Ishikawa (cell line): ENCODE data around the gene NDRG2.

Source experiments
- CEBPB ChIP-seq: IDR thresholded peaks from 2 replicates; pipeline ENCODE4 v1.6.1; 2012
- CREB1 ChIP-seq: IDR thresholded peaks from 2 replicates; pipeline ENCODE4 v1.6.1; 2012; ENCODE audit warnings: low read depth
- EGR1 ChIP-seq: IDR thresholded peaks from 2 replicates; pipeline ENCODE4 v1.6.1; 2012
- EP300 ChIP-seq: IDR thresholded peaks from 2 replicates; pipeline ENCODE4 v1.6.1; 2012; ENCODE audit warnings: borderline replicate concordance
- FOXM1 ChIP-seq: IDR thresholded peaks from 2 replicates; pipeline ENCODE4 v1.6.1; 2012; ENCODE audit warnings: low read depth, borderline replicate concordance
- NFIC ChIP-seq: IDR thresholded peaks from 2 replicates; pipeline ENCODE4 v1.6.1; 2012
- RAD21 ChIP-seq: IDR thresholded peaks from 2 replicates; pipeline ENCODE4 v1.6.1; 2012; ENCODE audit warnings: low read depth
- TAF1 ChIP-seq: IDR thresholded peaks from 2 replicates; pipeline ENCODE4 v1.6.1; 2012; ENCODE audit warnings: low read depth, mild to moderate bottlenecking
- TCF12 ChIP-seq: IDR thresholded peaks from 2 replicates; pipeline ENCODE4 v1.6.1; 2012; ENCODE audit warnings: low read depth
- TEAD4 ChIP-seq: IDR thresholded peaks from 2 replicates; pipeline ENCODE4 v1.6.1; 2012
- USF1 ChIP-seq: IDR thresholded peaks from 2 replicates; pipeline ENCODE4 v1.6.1; 2012
- YY1 ChIP-seq: IDR thresholded peaks from 2 replicates; pipeline ENCODE4 v1.6.1; 2012; ENCODE audit warnings: low read depth
- ZBTB7A ChIP-seq: IDR thresholded peaks from 2 replicates; pipeline ENCODE4 v1.6.1; 2012; ENCODE audit warnings: low read depth
- TF ChIP-seq, protein P1 (sequence below): IDR thresholded peaks from 2 replicates; pipeline ENCODE4 v1.6.1; 2012
- TF ChIP-seq, protein P2 (sequence below): IDR thresholded peaks from 2 replicates; pipeline ENCODE4 v1.6.1; 2012; ENCODE audit warnings: low read depth, mild to moderate bottlenecking

NDRG2 gene

DNA sequence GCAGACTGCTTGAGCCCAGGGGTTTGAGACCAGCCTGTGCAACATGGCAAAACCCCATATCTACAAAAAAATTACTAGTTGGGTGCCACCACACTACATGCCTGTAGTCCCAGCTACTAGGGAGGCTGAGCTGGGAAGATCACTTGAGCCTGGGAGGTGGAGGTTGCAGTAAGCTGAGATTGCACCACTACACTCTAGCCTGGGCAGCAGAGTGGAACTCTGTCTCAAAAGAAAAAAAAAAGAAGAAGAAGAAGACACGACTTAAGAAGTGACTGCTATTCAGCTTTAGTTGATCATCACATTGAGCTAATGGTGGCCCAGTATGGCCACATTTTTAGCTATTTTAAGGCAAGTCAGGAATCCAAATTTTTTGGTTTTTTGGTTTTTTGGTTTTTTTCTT is 44.0 kb downstream of the NDRG2 start:
- no peak for TF ChIP-seq RAD21
- TF ChIP-seq TAF1, result no peak
- TF ChIP-seq ZBTB7A, result no peak
- TF ChIP-seq TCF12, result no peak
- TF ChIP-seq FOXM1, result no peak
- no peak for TF ChIP-seq CEBPB
- TF ChIP-seq, protein P1, sequence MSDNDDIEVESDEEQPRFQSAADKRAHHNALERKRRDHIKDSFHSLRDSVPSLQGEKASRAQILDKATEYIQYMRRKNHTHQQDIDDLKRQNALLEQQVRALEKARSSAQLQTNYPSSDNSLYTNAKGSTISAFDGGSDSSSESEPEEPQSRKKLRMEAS, result no peak
- TF ChIP-seq YY1, result no peak
- no peak for TF ChIP-seq EP300
- TF ChIP-seq TEAD4, result no peak
- TF ChIP-seq NFIC, result no peak
- no peak for TF ChIP-seq USF1
- TF ChIP-seq EGR1, result no peak
- no peak for TF ChIP-seq CREB1
- TF ChIP-seq, protein P2, sequence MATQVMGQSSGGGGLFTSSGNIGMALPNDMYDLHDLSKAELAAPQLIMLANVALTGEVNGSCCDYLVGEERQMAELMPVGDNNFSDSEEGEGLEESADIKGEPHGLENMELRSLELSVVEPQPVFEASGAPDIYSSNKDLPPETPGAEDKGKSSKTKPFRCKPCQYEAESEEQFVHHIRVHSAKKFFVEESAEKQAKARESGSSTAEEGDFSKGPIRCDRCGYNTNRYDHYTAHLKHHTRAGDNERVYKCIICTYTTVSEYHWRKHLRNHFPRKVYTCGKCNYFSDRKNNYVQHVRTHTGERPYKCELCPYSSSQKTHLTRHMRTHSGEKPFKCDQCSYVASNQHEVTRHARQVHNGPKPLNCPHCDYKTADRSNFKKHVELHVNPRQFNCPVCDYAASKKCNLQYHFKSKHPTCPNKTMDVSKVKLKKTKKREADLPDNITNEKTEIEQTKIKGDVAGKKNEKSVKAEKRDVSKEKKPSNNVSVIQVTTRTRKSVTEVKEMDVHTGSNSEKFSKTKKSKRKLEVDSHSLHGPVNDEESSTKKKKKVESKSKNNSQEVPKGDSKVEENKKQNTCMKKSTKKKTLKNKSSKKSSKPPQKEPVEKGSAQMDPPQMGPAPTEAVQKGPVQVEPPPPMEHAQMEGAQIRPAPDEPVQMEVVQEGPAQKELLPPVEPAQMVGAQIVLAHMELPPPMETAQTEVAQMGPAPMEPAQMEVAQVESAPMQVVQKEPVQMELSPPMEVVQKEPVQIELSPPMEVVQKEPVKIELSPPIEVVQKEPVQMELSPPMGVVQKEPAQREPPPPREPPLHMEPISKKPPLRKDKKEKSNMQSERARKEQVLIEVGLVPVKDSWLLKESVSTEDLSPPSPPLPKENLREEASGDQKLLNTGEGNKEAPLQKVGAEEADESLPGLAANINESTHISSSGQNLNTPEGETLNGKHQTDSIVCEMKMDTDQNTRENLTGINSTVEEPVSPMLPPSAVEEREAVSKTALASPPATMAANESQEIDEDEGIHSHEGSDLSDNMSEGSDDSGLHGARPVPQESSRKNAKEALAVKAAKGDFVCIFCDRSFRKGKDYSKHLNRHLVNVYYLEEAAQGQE, result no peak

GRCh38 chr14:20978687-20979086 is 46.2 kb downstream of the NDRG2 start:
- TF ChIP-seq YY1 (no peak), USF1 (no peak), TAF1 (no peak), RAD21 (no peak), TCF12 (no peak), CEBPB (no peak)
- TF ChIP-seq, protein P2, result no peak
- TF ChIP-seq, protein P1, result no peak

- TF ChIP-seq NFIC (no peak), TCF12 (no peak), USF1 (no peak), CREB1 (no peak), YY1 (no peak)
Measured at GRCh38 chr14:20976291-20976690, 48.6 kb downstream of the NDRG2 start.

GRCh38 chr14:20973501-20973900 is 51.4 kb downstream of the NDRG2 start:
- TF ChIP-seq ZBTB7A (no peak), TAF1 (no peak), NFIC (no peak), YY1 (no peak), CEBPB (no peak), CREB1 (no peak), TCF12 (no peak), EGR1 (no peak), USF1 (no peak), TEAD4 (no peak), RAD21 (no peak), EP300 (no peak), FOXM1 (no peak)
- TF ChIP-seq, protein P2, result no peak
- TF ChIP-seq, protein P1, result no peak
